Stimulated activated naive CD4-positive, alpha-beta T cell treated with Interleukin-2 at 50 U/mL for 16 hours (primary cell): ENCODE results near the gene ARHGEF7.

Experiments used
- DNase-seq: peaks from one replicate; lab custom pipeline; 2025; lab: John Stamatoyannopoulos, UW

The ARHGEF7 gene

GRCh38 chr13:111219950-111220349, 104.8 kb downstream of the ARHGEF7 start:
- no peak for DNase-seq

DNA sequence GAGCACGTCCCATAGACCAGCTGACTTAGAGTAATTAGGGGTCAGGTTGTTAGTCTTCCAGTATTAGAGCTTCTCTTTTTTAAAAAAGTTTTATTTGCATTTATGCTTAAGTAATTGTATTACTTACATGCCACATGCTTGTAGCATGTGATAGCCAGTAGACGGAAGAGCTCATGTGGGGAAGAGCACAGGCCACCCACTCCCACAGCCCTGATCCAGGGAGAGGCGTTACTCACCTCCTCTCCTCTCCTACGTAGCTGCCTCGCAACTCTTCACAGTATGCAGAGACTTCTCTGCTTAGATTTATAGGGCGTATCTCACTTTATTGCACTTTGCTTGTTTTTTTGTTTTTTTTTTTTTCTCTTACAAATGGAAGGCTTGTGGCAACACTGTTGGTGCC, 110.1 kb downstream of the ARHGEF7 start:
- no peak for DNase-seq

DNA sequence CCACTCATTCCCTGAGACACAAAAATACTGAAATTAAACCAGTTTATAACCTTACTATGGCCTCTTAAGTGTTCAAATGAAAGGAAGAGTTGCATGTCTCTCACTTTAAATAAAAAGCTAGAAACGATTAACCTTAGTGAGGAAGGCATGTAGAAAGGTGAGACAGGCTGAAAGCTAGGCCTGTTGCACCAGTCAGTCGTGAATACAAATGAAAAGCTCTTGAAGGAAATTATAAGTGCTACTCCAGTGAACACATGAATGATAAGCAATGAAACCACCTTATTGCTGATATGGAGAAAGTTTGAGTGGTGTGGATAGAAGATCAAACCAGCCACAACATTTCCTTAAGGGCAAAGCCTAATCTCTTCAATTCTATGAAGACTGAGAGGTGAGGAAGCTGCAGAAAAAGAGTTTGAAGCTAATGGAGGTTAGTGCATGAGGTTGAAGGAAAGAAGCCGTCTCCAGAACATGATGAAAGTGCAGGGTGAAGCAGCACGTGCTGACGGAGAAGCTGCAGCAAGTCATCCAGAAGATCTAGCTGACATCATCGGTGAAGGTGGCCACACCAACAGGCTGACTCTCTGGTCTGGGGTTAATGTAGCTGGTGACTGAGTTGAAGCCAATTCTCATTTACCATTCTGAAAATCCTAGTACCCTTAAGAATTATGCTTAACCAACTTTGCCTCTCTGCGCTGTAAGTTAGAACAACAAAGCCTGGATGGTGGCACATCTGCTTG, 110.9 kb downstream of the ARHGEF7 start:
- DNase-seq: no peak

DNA sequence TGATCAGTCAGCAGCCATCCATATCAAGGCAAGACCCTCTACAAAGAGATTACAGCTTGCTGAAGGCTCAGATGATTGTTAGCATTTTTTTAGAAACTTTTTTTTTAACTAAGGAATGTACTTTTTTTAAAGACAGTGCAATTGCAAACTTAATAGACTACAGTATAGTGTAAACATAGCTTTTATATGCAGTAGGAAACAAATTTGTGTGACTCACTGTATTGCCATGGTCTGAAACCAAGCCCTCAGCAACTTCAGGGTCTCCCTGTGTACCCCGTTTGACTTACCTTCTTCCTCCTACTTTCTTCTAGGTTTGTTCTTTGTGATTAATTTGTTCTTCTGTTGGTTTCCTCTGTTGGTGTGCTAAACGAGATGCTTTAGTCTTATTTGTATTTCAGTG, 112.3 kb downstream of the ARHGEF7 start:
- no peak for DNase-seq

GRCh38 chr13:111228262-111229144, 113.4 kb downstream of the ARHGEF7 start:
- no peak for DNase-seq

GRCh38 chr13:111230385-111230930, 115.3 kb downstream of the ARHGEF7 start:
- DNase-seq: no peak

- DNase-seq: no peak
These were observed 117.1 kb downstream of the ARHGEF7 start for GRCh38 chr13:111232191-111232590.

DNA sequence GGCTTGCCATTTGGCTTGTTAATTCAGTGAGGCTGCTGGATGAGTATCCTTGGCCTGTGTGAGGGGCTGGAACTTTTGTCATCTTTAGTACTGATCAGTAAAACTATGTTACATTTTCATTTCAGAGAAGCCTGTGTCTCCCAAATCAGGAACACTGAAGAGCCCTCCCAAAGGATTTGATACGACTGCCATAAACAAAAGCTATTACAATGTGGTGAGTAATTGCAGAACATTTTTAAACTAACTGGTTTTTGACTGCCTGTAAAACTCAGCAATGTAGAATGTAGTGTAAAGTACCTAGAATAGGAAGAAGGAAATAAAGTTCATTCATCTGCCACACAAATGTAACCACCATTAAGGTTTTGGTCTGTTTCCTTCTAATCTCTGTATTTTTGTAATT, 118.0 kb downstream of the ARHGEF7 start:
- DNase-seq: no peak

- no peak for DNase-seq
These were observed 124.9 kb downstream of the ARHGEF7 start for GRCh38 chr13:111239764-111240670.

GRCh38 chr13:111241006-111241755, 126.1 kb downstream of the ARHGEF7 start:
- DNase-seq: no peak

- DNase-seq: no peak
These were observed 126.8 kb downstream of the ARHGEF7 start for GRCh38 chr13:111241862-111242261.

- DNase-seq: no peak
These were observed 127.5 kb downstream of the ARHGEF7 start for GRCh38 chr13:111242585-111242984.

DNA sequence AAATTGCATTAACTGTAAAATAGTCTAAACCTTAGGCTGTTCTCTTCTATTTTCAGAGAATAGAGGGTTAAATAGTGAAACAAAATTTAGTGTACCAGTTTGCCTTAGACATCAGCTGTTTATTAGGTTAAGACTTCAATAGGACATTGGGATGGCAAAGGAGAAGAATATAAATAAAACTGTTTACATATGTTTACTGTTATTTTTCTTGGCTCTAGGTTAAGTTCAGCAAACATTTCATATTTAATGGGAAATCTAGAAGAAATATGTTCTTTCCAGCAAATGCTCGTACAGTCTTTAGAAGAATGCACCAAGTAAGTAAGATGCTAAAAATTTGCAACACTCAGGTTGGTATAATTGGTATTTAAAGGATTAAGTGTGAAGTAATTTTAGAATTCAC, 128.9 kb downstream of the ARHGEF7 start:
- DNase-seq: no peak

DNA sequence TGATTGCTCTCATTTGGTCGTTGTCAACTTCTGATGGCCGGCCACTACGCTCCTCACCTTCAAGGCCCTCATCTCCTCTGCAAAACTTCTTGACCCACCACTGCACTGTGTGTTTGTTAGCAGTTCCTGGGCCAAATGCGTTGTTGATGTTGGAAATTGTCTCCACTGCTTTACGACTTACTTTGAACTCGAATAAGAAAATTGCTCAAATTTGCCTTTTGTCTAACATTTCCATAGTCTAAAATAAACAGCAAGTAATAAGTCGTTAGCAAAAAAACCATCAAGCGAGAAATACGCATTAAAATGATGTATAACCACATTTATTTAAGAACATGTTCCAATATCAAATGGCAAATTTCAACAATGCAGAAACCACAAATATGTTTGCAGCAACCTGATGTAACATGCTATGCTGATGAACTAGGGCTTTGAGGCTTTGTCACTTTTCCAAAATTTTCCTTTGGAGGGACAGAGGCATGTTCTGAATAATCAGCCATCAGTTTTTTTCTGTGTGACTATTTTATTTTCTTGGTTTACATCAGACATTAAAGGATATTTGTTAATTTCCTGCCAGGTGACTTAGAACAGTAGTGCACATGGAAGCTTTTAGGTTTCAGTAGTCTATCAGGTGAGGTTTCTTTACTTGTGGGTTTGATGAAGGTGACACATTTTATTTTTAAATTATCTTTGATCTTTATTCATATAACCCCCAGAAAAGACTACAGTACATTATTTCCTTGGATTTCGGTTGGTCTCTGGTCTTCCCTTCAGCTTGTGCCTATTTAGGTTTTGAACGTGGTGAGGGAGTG, 130.7 kb downstream of the ARHGEF7 start:
- DNase-seq: no peak

DNA sequence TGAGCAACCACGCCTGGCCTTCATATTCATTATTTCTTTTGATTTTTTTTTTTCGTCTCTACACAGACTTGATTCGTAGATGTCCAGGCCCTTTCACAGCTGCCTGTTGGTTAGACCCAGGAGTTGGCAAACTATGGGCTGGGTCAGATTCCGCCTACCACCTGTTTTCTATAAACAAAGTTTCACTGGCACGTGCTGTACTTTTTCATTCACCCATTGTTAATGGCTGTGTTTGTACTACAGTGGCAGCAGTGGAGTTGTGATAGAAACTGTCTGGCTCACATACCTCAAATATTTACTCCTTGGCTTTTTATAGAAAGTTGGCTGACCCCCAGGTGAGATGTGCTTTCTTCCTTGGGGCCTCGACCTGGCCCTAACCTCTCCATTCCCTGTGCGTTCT, 132.4 kb downstream of the ARHGEF7 start:
- no peak for DNase-seq

GRCh38 chr13:111248822-111249221, 133.7 kb downstream of the ARHGEF7 start:
- no peak for DNase-seq

GRCh38 chr13:111249637-111250360, 134.7 kb downstream of the ARHGEF7 start:
- DNase-seq: no peak

- DNase-seq: no peak
These were observed 136.7 kb downstream of the ARHGEF7 start for GRCh38 chr13:111251646-111252445.
